Activated T-helper 17 cell treated with anti-CD3 and anti-CD28 coated beads, Interleukin-2, amount 50 U/mL, for 72 hours (primary cell): ENCODE results near the gene NRARP. TPM values are rescaled to one million over a fixed set of nuclear protein-coding genes. Genes with fewer than 3 reads are reported as not detected.
A peak's percentile ranks its signal among the peaks of the same experiment; 100 is the strongest.

ENCODE experiments used
- ATAC-seq: fragments of 150-1000 bp; cut with Tn5 transposase; replicated peaks from 2 replicates; pipeline ENCODE4 v1.10.0; 2021; ENCODE audit warnings: mild to moderate bottlenecking, moderate library complexity
- H3K27ac Mint-ChIP-seq: one replicate; pipeline ENCODE4 v1.8.0; 2022; ENCODE audit warnings: mixed read lengths
- H3K27me3 Mint-ChIP-seq: one replicate; pipeline ENCODE4 v1.8.0; 2022; ENCODE audit warnings: mixed read lengths
- H3K36me3 Mint-ChIP-seq: one replicate; pipeline ENCODE4 v1.8.0; 2022; ENCODE audit warnings: low read depth, mild to moderate bottlenecking, mixed read lengths
- H3K4me1 Mint-ChIP-seq: one replicate; pipeline ENCODE4 v1.8.0; 2022; ENCODE audit warnings: mixed read lengths
- H3K4me3 Mint-ChIP-seq: one replicate; pipeline ENCODE4 v1.8.0; 2022; ENCODE audit warnings: mild to moderate bottlenecking, mixed read lengths
- H3K9me3 Mint-ChIP-seq: one replicate; pipeline ENCODE4 v1.8.0; 2022; ENCODE audit warnings: mixed read lengths
- total RNA-seq, 2 donors: library from RNA; stranded (reverse); gene quantifications; one replicate each; pipeline ENCODE4 v1.2.3, GENCODE V29; 2022

NRARP gene
- total RNA-seq, 2 donors from 2014 or later, result 0.66 to 0.86 TPM

DNA sequence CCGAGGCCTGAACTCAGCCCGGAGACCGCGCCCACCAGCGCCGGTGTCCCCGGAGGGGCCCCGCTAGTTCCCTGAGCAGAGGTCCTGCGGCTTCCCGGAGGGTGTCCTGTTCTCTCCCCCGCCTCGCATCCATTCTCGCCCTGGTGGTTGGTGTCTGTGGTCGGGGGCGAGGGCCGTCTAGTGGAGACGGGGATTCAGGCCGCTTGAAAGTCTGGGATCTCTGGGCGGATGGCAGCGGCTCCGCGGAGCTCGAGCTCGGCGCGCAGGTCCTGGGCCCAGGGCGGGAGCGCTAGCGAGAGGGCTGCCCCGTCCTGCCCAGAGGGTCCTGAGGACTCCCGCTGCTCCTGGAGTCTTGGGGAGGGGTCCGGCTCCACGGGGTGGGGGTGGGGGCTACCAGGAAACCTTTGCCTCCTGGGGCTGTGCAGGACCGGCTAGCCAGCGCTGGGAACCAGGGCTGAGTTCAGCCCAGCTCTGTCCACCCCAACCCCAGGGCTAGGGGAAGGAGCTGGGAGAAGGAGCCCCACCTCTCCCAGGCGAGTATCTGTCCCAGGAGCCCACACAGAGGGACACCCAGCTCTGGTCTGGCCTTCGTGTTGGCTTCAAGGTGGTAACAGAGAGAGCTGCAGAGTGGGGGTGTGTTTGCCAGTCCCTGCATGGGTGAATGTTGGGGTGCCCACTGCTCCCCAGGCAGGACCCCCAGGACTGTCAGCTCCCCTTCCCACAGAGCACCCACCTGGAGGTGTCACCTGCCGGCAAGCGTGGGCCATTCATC is 20.5 kb downstream of the NRARP start:
- H3K9me3 Mint-ChIP-seq, result no peaks in the 10 kb centered on the region
- no peak for ATAC-seq
- H3K27me3 Mint-ChIP-seq, result no peaks in the 10 kb centered on the region
- H3K27ac Mint-ChIP-seq, result no peak overlapping the region
- H3K36me3 Mint-ChIP-seq, result no peaks in the 10 kb centered on the region
- H3K4me1 Mint-ChIP-seq, result no peaks in the 10 kb centered on the region
- H3K4me3 Mint-ChIP-seq, result no peak overlapping the region

GRCh38 chr9:137280474-137281344 is 21.4 kb downstream of the NRARP start:
- Mint-ChIP-seq H3K4me1 (peaks cover 1% of the 10 kb centered on the region), H3K4me3 (no peak overlapping the region)
- no peak for ATAC-seq

DNA sequence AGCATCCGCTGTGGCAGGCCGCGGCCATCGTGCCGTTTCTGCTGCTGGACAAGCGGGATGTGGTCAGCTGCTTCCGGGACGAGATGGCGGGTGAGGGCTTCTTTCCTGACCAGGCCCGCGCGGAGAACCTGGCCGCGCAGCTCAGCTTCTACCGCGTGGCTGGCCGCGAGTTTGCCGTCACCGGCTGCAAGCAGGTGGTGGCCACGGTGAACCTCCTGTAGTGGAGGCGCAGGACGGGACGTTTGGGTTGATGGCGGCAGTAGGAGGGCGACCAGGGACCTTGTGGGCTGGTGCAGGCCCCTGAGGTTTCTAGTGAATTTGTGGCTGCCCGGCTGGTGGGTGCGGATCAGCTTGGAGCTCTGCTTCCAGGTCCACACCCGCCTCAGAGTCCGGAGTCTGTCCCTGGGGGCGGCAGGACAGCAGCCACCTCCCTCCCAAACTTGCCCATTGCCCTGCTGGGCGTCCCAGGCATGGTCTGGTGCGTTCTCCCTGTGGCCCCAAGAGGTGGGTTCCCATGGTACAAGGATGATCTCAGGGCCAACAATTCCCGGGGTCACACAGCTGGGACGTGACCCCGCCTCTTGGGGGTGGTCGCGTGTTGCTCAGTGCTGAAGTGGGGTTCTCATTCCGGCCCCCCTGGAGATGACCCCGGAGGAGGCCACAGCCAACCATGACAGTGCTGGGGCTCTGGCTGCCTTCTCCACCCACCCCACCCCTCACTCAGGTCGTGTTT is 22.2 kb downstream of the NRARP start:
- Mint-ChIP-seq H3K9me3 (no peaks in the 10 kb centered on the region), H3K4me3 (no peak overlapping the region), H3K27me3 (no peaks in the 10 kb centered on the region)

More at GRCh38 chr9:137280474-137281344, 21.4 kb downstream of the NRARP start:
- H3K27me3 Mint-ChIP-seq, result no peaks in the 10 kb centered on the region
- H3K27ac Mint-ChIP-seq, result no peak overlapping the region
- H3K9me3 Mint-ChIP-seq, result no peaks in the 10 kb centered on the region
- H3K36me3 Mint-ChIP-seq, result no peaks in the 10 kb centered on the region

GRCh38 chr9:137278721-137279711 is 23.1 kb downstream of the NRARP start:
- no peak overlapping the region for H3K4me3 Mint-ChIP-seq
- no peak for ATAC-seq
- H3K27me3 Mint-ChIP-seq, result no peaks in the 10 kb centered on the region
- H3K4me1 Mint-ChIP-seq, result peaks cover 7% of the 10 kb centered on the region
- H3K27ac Mint-ChIP-seq, result no peak overlapping the region
- no peaks in the 10 kb centered on the region for H3K36me3 Mint-ChIP-seq
- H3K9me3 Mint-ChIP-seq, result no peaks in the 10 kb centered on the region

More for the DNA sequence above, 22.2 kb downstream of the NRARP start:
- Mint-ChIP-seq H3K36me3 (no peaks in the 10 kb centered on the region), H3K4me1 (peaks cover 7% of the 10 kb centered on the region), H3K27ac (no peak overlapping the region)
- ATAC-seq, result no peak

GRCh38 chr9:137278061-137278701 is 23.9 kb downstream of the NRARP start:
- peak; percentile 7 for ATAC-seq
- peak overlapping the region; percentile 71 for H3K4me3 Mint-ChIP-seq
- H3K36me3 Mint-ChIP-seq, result peaks cover 7% of the 10 kb centered on the region
- H3K27ac Mint-ChIP-seq, result peak overlapping the region; percentile 73
- no peaks in the 10 kb centered on the region for H3K9me3 Mint-ChIP-seq
- peaks cover 7% of the 10 kb centered on the region for H3K4me1 Mint-ChIP-seq
- no peaks in the 10 kb centered on the region for H3K27me3 Mint-ChIP-seq

- peaks cover 9% of the 10 kb centered on the region for H3K36me3 Mint-ChIP-seq
- peak within 1 kb of the TSS; percentile 71 for H3K4me3 Mint-ChIP-seq
- H3K27me3 Mint-ChIP-seq, result no peaks in the 10 kb centered on the region
- peak; percentile 88 for ATAC-seq
- no peaks in the 10 kb centered on the region for H3K9me3 Mint-ChIP-seq
- peak within 1 kb of the TSS; percentile 73 for H3K27ac Mint-ChIP-seq
- peaks cover 7% of the 10 kb centered on the region for H3K4me1 Mint-ChIP-seq
Measured at GRCh38 chr9:137277329-137278041, 24.6 kb downstream of the NRARP start, which contains the start of gene TOR4A. TSS of gene TOR4A (plus strand) at chr9:137277726. CDS start at chr9:137278690, 964 bp downstream.

DNA sequence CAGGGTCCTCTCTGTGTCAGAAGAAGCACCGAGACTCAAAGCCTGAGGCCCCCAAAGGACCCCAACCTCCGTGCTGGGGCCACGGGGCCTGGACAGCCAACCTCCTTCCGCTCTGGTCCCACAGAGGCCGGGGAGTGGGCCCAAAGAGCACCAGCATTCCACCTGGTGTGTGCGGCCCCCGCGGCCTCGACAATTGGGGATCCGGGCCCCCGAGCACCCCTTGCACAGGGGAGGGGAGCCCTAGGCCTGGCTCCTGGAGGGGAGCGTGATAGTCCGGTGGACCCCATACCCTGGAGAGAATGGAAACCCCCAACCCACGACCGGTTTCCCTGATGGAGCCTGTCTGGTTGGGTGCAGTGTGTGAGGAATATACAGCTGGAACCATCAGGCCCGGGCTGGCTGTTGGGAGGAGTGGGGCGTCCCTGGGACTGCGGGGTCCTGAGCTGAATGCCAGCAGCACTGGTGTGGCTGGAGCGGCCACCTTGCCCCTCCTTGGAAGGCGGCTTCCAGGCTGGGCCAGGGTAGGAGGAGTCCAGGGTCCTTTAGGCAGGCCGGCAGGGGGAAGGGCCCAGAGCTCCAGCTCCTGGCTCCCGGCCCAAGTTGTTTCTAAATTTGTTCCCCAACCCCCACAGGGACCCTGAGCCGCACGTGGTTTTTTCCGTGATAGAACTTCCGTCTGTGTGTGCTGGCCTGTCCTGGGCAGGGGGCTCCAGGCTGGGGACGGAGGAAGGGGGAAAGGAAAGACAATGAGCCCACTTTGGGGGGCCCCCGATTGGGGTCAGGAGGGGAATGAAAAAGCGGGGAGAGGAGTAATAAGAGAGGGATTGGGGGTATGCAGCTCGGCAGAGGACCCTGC is 25.4 kb downstream of the NRARP start:
- Mint-ChIP-seq H3K4me1 (peaks cover 7% of the 10 kb centered on the region), H3K4me3 (peak overlapping the region; percentile 71), H3K9me3 (no peaks in the 10 kb centered on the region), H3K36me3 (peaks cover 10% of the 10 kb centered on the region), H3K27me3 (no peaks in the 10 kb centered on the region), H3K27ac (peak overlapping the region; percentile 73)
- no peak for ATAC-seq

- Mint-ChIP-seq H3K4me1 (peaks cover 7% of the 10 kb centered on the region), H3K27ac (peak overlapping the region; percentile 5), H3K9me3 (no peaks in the 10 kb centered on the region), H3K27me3 (no peaks in the 10 kb centered on the region), H3K4me3 (no peak overlapping the region), H3K36me3 (peaks cover 18% of the 10 kb centered on the region)
- no peak for ATAC-seq
Measured at GRCh38 chr9:137275588-137276472, 26.2 kb downstream of the NRARP start.

DNA sequence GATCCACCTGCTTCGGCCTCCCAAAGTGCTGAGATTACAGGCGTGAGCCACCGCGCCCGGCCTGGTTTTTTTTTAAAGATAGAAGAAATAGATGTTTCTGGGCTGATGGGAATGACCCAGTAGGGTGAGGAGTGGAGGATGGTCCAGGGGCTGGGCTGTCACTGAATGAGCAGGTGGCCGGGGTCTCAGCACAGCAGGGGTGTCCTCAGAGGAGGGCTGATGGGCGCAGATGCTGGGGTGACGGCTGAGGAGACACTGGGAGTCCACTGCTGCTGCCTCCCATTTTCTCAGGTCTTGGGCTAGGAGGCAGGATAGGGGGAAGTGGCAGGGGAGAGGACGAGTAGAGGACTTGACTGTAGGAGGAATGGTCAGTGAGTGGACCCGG is 26.9 kb downstream of the NRARP start:
- peaks cover 7% of the 10 kb centered on the region for H3K4me1 Mint-ChIP-seq
- no peaks in the 10 kb centered on the region for H3K27me3 Mint-ChIP-seq
- H3K4me3 Mint-ChIP-seq, result no peak overlapping the region
- no peaks in the 10 kb centered on the region for H3K9me3 Mint-ChIP-seq
- H3K27ac Mint-ChIP-seq, result peak overlapping the region; percentile 5
- no peak for ATAC-seq
- peaks cover 18% of the 10 kb centered on the region for H3K36me3 Mint-ChIP-seq

GRCh38 chr9:137273611-137274320 is 28.3 kb downstream of the NRARP start:
- Mint-ChIP-seq H3K4me3 (no peak overlapping the region), H3K27ac (no peak overlapping the region), H3K4me1 (peaks cover 8% of the 10 kb centered on the region), H3K36me3 (peaks cover 32% of the 10 kb centered on the region), H3K9me3 (no peaks in the 10 kb centered on the region), H3K27me3 (no peaks in the 10 kb centered on the region)
- ATAC-seq, result no peak

- no peak for ATAC-seq
- H3K4me1 Mint-ChIP-seq, result peaks cover 12% of the 10 kb centered on the region
- H3K9me3 Mint-ChIP-seq, result no peaks in the 10 kb centered on the region
- no peak overlapping the region for H3K4me3 Mint-ChIP-seq
- no peaks in the 10 kb centered on the region for H3K27me3 Mint-ChIP-seq
- no peak overlapping the region for H3K27ac Mint-ChIP-seq
- peaks cover 39% of the 10 kb centered on the region for H3K36me3 Mint-ChIP-seq
Measured at GRCh38 chr9:137273095-137273490, 29.0 kb downstream of the NRARP start.
